T-helper 2 cell treated with Interferon-gamma antibody and Interleukin-4, amounts not matched to agents 5 μg/mL and 100 μg/mL, for 36 hours (primary cell): ENCODE measurements around the gene INHBC.
A peak's percentile ranks its signal among the peaks of the same experiment; 100 is the strongest.
"Not testable (repeated sequence)": the region's sequence is repeated elsewhere in the genome, so short reads cannot be mapped to it uniquely, and the experiment has no call there.

Experiments used
- DNase-seq: peaks from one replicate; pipeline ENCODE4 v3.0.0; 2021; ENCODE audit warnings: low spot score
- H3K27ac Mint-ChIP-seq: one replicate; pipeline ENCODE4 v1.8.0; 2021; ENCODE audit warnings: mild to moderate bottlenecking, mixed read lengths
- H3K27me3 Mint-ChIP-seq: one replicate; pipeline ENCODE4 v1.8.0; 2021; ENCODE audit warnings: low read depth, mixed read lengths
- H3K36me3 Mint-ChIP-seq: one replicate; pipeline ENCODE4 v1.8.0; 2021; ENCODE audit warnings: low read depth, mixed read lengths
- H3K4me1 Mint-ChIP-seq: one replicate; pipeline ENCODE4 v1.8.0; 2021; ENCODE audit warnings: low read depth, mixed read lengths
- H3K4me3 Mint-ChIP-seq: one replicate; pipeline ENCODE4 v1.8.0; 2022; ENCODE audit warnings: mild to moderate bottlenecking, moderate library complexity, mixed read lengths
- H3K9me3 Mint-ChIP-seq: one replicate; pipeline ENCODE4 v1.8.0; 2021; ENCODE audit warnings: mixed read lengths

Gene INHBC

GRCh38 chr12:57435293-57435692, 709 bp downstream of the INHBC start:
- H3K27me3 Mint-ChIP-seq: peaks cover 6% of the 10 kb centered on the region
- peak overlapping the region; percentile 58 for H3K4me3 Mint-ChIP-seq
- H3K4me1 Mint-ChIP-seq: peaks cover 18% of the 10 kb centered on the region
- peak overlapping the region; percentile 67 for H3K27ac Mint-ChIP-seq
- no peak for DNase-seq
- no peaks in the 10 kb centered on the region for H3K9me3 Mint-ChIP-seq
- no peaks in the 10 kb centered on the region for H3K36me3 Mint-ChIP-seq

GRCh38 chr12:57438400-57438799, 3.8 kb downstream of the INHBC start:
- Mint-ChIP-seq H3K36me3 (no peaks in the 10 kb centered on the region), H3K27ac (no peak overlapping the region), H3K9me3 (peaks cover 5% of the 10 kb centered on the region), H3K27me3 (peaks cover 10% of the 10 kb centered on the region), H3K4me1 (peaks cover 7% of the 10 kb centered on the region), H3K4me3 (no peak overlapping the region)
- DNase-seq: no peak

- Mint-ChIP-seq H3K9me3 (peaks cover 5% of the 10 kb centered on the region), H3K27me3 (peaks cover 10% of the 10 kb centered on the region), H3K4me1 (peaks cover 4% of the 10 kb centered on the region), H3K27ac (no peak overlapping the region), H3K4me3 (no peak overlapping the region), H3K36me3 (no peaks in the 10 kb centered on the region)
- DNase-seq: no peak
Measured at GRCh38 chr12:57439762-57440266, 5.2 kb downstream of the INHBC start.

- not testable (repeated sequence) for H3K4me3 Mint-ChIP-seq, H3K9me3 Mint-ChIP-seq, DNase-seq, H3K36me3 Mint-ChIP-seq, H3K27ac Mint-ChIP-seq, H3K4me1 Mint-ChIP-seq
- peaks cover 10% of the 10 kb centered on the region for H3K27me3 Mint-ChIP-seq
Measured at GRCh38 chr12:57441393-57441792, 6.8 kb downstream of the INHBC start.

GRCh38 chr12:57441846-57442427, 7.4 kb downstream of the INHBC start:
- no peak overlapping the region for H3K27ac Mint-ChIP-seq
- no peaks in the 10 kb centered on the region for H3K36me3 Mint-ChIP-seq
- H3K27me3 Mint-ChIP-seq: peaks cover 10% of the 10 kb centered on the region
- H3K4me1 Mint-ChIP-seq: peaks cover 6% of the 10 kb centered on the region
- H3K9me3 Mint-ChIP-seq: peaks cover 5% of the 10 kb centered on the region
- DNase-seq: no peak
- no peak overlapping the region for H3K4me3 Mint-ChIP-seq

GRCh38 chr12:57444337-57444736, 9.8 kb downstream of the INHBC start:
- H3K9me3 Mint-ChIP-seq, H3K4me3 Mint-ChIP-seq, H3K4me1 Mint-ChIP-seq, H3K27me3 Mint-ChIP-seq, H3K36me3 Mint-ChIP-seq, DNase-seq: not testable (repeated sequence)
- H3K27ac Mint-ChIP-seq: peak overlapping the region; percentile 58

GRCh38 chr12:57444744-57445143, 10.2 kb downstream of the INHBC start:
- no peak overlapping the region for H3K4me3 Mint-ChIP-seq
- no peak for DNase-seq
- peaks cover 6% of the 10 kb centered on the region for H3K4me1 Mint-ChIP-seq
- peak overlapping the region; percentile 13 for H3K27ac Mint-ChIP-seq
- H3K9me3 Mint-ChIP-seq: peaks cover 5% of the 10 kb centered on the region
- peaks cover 5% of the 10 kb centered on the region for H3K27me3 Mint-ChIP-seq
- H3K36me3 Mint-ChIP-seq: no peaks in the 10 kb centered on the region

GRCh38 chr12:57446292-57446960, 11.8 kb downstream of the INHBC start:
- H3K27me3 Mint-ChIP-seq: no peaks in the 10 kb centered on the region
- no peak for DNase-seq
- H3K9me3 Mint-ChIP-seq: peaks cover 5% of the 10 kb centered on the region
- no peak overlapping the region for H3K27ac Mint-ChIP-seq
- H3K36me3 Mint-ChIP-seq: no peaks in the 10 kb centered on the region
- H3K4me3 Mint-ChIP-seq: no peak overlapping the region
- H3K4me1 Mint-ChIP-seq: peaks cover 6% of the 10 kb centered on the region

- no peak for DNase-seq
Measured at GRCh38 chr12:57448669-57449068, 14.1 kb downstream of the INHBC start.

GRCh38 chr12:57449375-57449774, 14.8 kb downstream of the INHBC start:
- H3K9me3 Mint-ChIP-seq: no peaks in the 10 kb centered on the region
- no peak for DNase-seq
- H3K27ac Mint-ChIP-seq: no peak overlapping the region
- no peaks in the 10 kb centered on the region for H3K27me3 Mint-ChIP-seq
- H3K4me3 Mint-ChIP-seq: no peak overlapping the region
- H3K36me3 Mint-ChIP-seq: no peaks in the 10 kb centered on the region
- H3K4me1 Mint-ChIP-seq: peaks cover 10% of the 10 kb centered on the region

More at GRCh38 chr12:57448669-57449068, 14.1 kb downstream of the INHBC start:
- Mint-ChIP-seq H3K9me3 (no peaks in the 10 kb centered on the region), H3K36me3 (no peaks in the 10 kb centered on the region), H3K4me3 (no peak overlapping the region), H3K4me1 (peaks cover 10% of the 10 kb centered on the region), H3K27ac (no peak overlapping the region), H3K27me3 (no peaks in the 10 kb centered on the region)

- no peaks in the 10 kb centered on the region for H3K9me3 Mint-ChIP-seq
- DNase-seq: no peak
- H3K27ac Mint-ChIP-seq: no peak overlapping the region
- H3K36me3 Mint-ChIP-seq: no peaks in the 10 kb centered on the region
- H3K27me3 Mint-ChIP-seq: no peaks in the 10 kb centered on the region
- H3K4me1 Mint-ChIP-seq: peaks cover 7% of the 10 kb centered on the region
- H3K4me3 Mint-ChIP-seq: no peak overlapping the region
Measured at GRCh38 chr12:57450057-57450456, 15.5 kb downstream of the INHBC start.

- no peak for DNase-seq
- H3K4me1 Mint-ChIP-seq: peaks cover 9% of the 10 kb centered on the region
- H3K36me3 Mint-ChIP-seq: no peaks in the 10 kb centered on the region
- no peak overlapping the region for H3K4me3 Mint-ChIP-seq
- H3K27me3 Mint-ChIP-seq: no peaks in the 10 kb centered on the region
- no peak overlapping the region for H3K27ac Mint-ChIP-seq
- H3K9me3 Mint-ChIP-seq: no peaks in the 10 kb centered on the region
Measured at GRCh38 chr12:57451233-57451778, 16.7 kb downstream of the INHBC start.

GRCh38 chr12:57452181-57452936, 17.8 kb downstream of the INHBC start:
- DNase-seq: peak; percentile 49
- no peaks in the 10 kb centered on the region for H3K9me3 Mint-ChIP-seq
- peaks cover 9% of the 10 kb centered on the region for H3K4me1 Mint-ChIP-seq
- H3K27ac Mint-ChIP-seq: no peak overlapping the region
- H3K4me3 Mint-ChIP-seq: no peak overlapping the region
- no peaks in the 10 kb centered on the region for H3K27me3 Mint-ChIP-seq
- no peaks in the 10 kb centered on the region for H3K36me3 Mint-ChIP-seq

- DNase-seq: peak; percentile 48
Measured at GRCh38 chr12:57452937-57453509, 18.4 kb downstream of the INHBC start.

More at GRCh38 chr12:57452937-57453509, 18.4 kb downstream of the INHBC start:
- H3K27me3 Mint-ChIP-seq: no peaks in the 10 kb centered on the region
- no peaks in the 10 kb centered on the region for H3K9me3 Mint-ChIP-seq
- H3K4me3 Mint-ChIP-seq: no peak overlapping the region
- no peaks in the 10 kb centered on the region for H3K36me3 Mint-ChIP-seq
- H3K27ac Mint-ChIP-seq: no peak overlapping the region
- H3K4me1 Mint-ChIP-seq: peaks cover 9% of the 10 kb centered on the region
